Vagina (tissue), 2 donors: ENCODE results near the gene PRKCI. TPM values are rescaled to one million over a fixed set of nuclear protein-coding genes. Genes with fewer than 3 reads are reported as not detected.
"Not testable (repeated sequence)": the region's sequence is repeated elsewhere in the genome, so short reads cannot be mapped to it uniquely, and the experiment has no call there.

Source experiments
- DNase-seq, 2 donors: peaks; one replicate each; pipeline ENCODE4 v3.0.0-alpha.2; 2017; ENCODE audit errors: extremely low spot score in 2 of 2
- H3K27ac ChIP-seq: fragments of 200-600 bp; sonication (generic); one replicate; pipeline ENCODE4 v1.5.1; 2019
- H3K27me3 ChIP-seq: fragments of 200-600 bp; sonication (generic); one replicate; pipeline ENCODE4 v1.5.1; 2019
- H3K36me3 ChIP-seq, 2 donors: fragments of 200-600 bp; sonication (generic); one replicate each; pipeline ENCODE4 v1.5.1; 2017 to 2019
- H3K4me1 ChIP-seq: fragments of 200-600 bp; sonication (generic); one replicate; pipeline ENCODE4 v1.5.1; 2019
- H3K4me3 ChIP-seq, 2 donors: fragments of 200-600 bp; sonication (generic); 1 replicate in 1 of 2; 2 replicates in 1 of 2; pipeline ENCODE4 v1.5.1; 2016 to 2019
- H3K9me3 ChIP-seq: fragments of 200-600 bp; sonication (generic); one replicate; pipeline ENCODE4 v1.5.1; 2019
- POLR2A ChIP-seq, 2 donors: fragments of 450-650 bp; IDR thresholded peaks; one replicate each; pipeline ENCODE4 v1.6.1; 2017; ENCODE audit warnings: antibody characterized with exemption in 2 of 2, mild to moderate bottlenecking in 2 of 2, moderate library complexity in 2 of 2
- POLR2AphosphoS5 ChIP-seq, 2 donors: sonication (generic); formaldehyde crosslinking; IDR thresholded peaks; one replicate each; pipeline ENCODE4 v1.9.0; 2017; ENCODE audit warnings: antibody characterized with exemption in 2 of 2, mild to moderate bottlenecking in 2 of 2, low read depth in 1 of 2; ENCODE audit not compliant: insufficient read depth in 1 of 2
- intact Hi-C: fragments of 100-400 bp; cut with DNase I; formaldehyde crosslinking; loops from one replicate; pipeline ENCODE4 v1.15.1; 2023
- total RNA-seq: library from RNA; depleted of rRNA; stranded (reverse); fragments of >200 nt; gene quantifications from one replicate; pipeline ENCODE4 v1.2.3, GENCODE V29; 2016
- TF ChIP-seq, protein P1 (sequence below), 3 experiments: fragments of 450-650 bp in 2 of 3; fragments of 200-600 bp in 1 of 3; sonication (generic) in 1 of 3; IDR thresholded peaks; one replicate each; pipeline ENCODE4 v1.5.1; 2017 to 2019; ENCODE audit warnings: antibody characterized with exemption in 3 of 3, mild to moderate bottlenecking in 2 of 3, moderate library complexity in 2 of 3

The PRKCI gene
- total RNA-seq, 1 donor from 2014 or later, result 33.9 TPM

DNA sequence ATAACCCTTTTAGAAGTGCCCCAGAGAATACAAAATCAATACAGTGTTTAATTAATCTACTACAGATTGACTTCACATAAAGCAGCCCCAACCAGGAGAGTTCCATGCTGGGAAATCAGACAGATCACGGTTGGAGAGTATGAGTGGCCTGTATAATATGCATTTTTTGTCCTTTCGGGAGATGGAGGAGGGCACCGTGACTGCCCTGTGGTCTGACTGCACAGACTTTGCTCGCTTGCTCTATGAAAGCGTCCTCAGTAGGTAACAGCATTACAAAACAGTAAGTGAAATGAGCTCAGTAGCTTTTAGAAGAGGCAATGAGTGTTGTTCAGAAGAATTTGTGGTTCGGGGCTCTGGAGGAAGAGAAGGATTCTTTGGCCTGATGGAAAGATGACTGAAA is 101.1 kb downstream of the PRKCI start:
- no peak for DNase-seq
- no peak overlapping the region for H3K4me3 ChIP-seq
- H3K9me3 ChIP-seq, result no peaks in the 10 kb centered on the region
- H3K27ac ChIP-seq, result no peak overlapping the region
- no peak for TF ChIP-seq POLR2A (IDR thresholded peaks at IDR 0.05)
- TF ChIP-seq POLR2AphosphoS5 (IDR thresholded peaks at IDR 0.05; ENCODE audit: insufficient read depth in 1 of 2, low read depth in 1 of 2), result no peak
- intact Hi-C loops, result no loop called here
- no peaks in the 10 kb centered on the region for H3K36me3 ChIP-seq
- H3K4me1 ChIP-seq, result no peaks in the 10 kb centered on the region
- no peaks in the 10 kb centered on the region for H3K27me3 ChIP-seq

DNA sequence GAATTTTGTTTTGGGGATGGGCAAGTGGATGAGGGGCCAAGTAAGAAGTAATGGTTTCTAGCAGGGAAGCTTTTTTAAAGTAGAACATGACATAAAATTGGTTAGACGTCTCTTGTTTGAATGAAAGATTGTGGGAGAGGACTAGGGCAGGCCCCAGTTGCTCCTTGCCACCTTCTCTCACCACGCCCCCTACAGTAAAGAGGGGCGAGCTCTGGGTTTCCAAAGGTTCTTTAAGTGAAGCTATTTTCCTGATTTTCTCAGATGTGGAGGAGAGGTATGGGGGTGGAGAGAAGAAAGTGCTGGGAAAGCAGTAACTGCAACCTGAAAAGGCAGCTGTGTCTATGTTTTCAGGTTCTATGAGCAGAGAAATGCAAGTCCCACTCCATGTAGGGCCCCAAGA is 102.7 kb downstream of the PRKCI start:
- Histone ChIP-seq H3K27me3 (no peaks in the 10 kb centered on the region), H3K4me3 (no peak overlapping the region), H3K4me1 (no peaks in the 10 kb centered on the region), H3K36me3 (no peaks in the 10 kb centered on the region), H3K27ac (no peak overlapping the region), H3K9me3 (no peaks in the 10 kb centered on the region)
- no peak for DNase-seq
- TF ChIP-seq POLR2A (IDR thresholded peaks at IDR 0.05), result no peak
- TF ChIP-seq, protein P1, sequence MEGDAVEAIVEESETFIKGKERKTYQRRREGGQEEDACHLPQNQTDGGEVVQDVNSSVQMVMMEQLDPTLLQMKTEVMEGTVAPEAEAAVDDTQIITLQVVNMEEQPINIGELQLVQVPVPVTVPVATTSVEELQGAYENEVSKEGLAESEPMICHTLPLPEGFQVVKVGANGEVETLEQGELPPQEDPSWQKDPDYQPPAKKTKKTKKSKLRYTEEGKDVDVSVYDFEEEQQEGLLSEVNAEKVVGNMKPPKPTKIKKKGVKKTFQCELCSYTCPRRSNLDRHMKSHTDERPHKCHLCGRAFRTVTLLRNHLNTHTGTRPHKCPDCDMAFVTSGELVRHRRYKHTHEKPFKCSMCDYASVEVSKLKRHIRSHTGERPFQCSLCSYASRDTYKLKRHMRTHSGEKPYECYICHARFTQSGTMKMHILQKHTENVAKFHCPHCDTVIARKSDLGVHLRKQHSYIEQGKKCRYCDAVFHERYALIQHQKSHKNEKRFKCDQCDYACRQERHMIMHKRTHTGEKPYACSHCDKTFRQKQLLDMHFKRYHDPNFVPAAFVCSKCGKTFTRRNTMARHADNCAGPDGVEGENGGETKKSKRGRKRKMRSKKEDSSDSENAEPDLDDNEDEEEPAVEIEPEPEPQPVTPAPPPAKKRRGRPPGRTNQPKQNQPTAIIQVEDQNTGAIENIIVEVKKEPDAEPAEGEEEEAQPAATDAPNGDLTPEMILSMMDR (IDR thresholded peaks at IDR 0.05), result no peak
- TF ChIP-seq POLR2AphosphoS5 (IDR thresholded peaks at IDR 0.05; ENCODE audit: insufficient read depth in 1 of 2, low read depth in 1 of 2), result no peak
- intact Hi-C loops, result no loop called here

DNA sequence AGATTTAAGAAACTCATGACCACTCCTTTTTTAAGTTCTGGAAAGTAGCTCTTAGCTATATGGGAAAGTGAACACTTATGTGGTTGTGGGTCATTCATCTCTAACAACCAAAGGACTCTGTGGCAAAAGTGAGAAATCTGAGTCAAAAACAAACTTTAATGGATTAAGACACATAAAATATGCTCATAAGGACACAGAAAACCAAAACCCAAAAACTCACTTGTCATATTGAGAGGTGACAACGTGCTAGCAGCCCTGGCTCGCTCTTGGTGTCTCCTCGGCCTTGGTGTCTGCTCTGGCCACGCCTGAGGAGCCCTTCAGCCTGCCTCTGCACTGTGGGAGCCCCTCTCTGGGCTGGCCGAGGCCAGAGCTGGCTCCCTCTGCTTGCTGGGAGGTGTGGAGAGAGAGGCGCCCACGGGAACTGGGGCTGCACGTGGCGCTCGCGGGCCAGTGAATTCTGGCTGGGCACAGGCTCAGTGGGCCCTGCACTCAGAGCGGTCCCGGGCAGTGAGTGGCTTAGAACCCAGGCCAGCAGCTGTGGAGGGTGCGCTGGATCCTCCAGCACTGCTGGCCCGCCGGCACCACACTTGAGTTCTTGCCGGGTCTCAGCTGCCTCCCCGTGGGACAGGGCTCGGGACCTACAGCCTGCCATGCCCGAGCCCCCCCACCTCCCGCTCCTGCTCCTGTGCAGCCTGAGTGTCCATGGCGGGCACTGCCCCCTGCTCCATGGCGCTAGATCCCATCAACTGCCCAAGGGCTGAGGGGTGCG is 105.0 kb downstream of the PRKCI start:
- Histone ChIP-seq H3K36me3 (no peaks in the 10 kb centered on the region), H3K9me3 (no peaks in the 10 kb centered on the region), H3K27me3 (no peaks in the 10 kb centered on the region), H3K4me3 (no peak overlapping the region), H3K27ac (no peak overlapping the region), H3K4me1 (no peaks in the 10 kb centered on the region)
- TF ChIP-seq, protein P1 (IDR thresholded peaks at IDR 0.05), result no peak
- TF ChIP-seq POLR2AphosphoS5 (IDR thresholded peaks at IDR 0.05; ENCODE audit: insufficient read depth in 1 of 2, low read depth in 1 of 2) (no peak), POLR2A (IDR thresholded peaks at IDR 0.05) (no peak)
- intact Hi-C loops, result no loop called here
- DNase-seq, result no peak

DNA sequence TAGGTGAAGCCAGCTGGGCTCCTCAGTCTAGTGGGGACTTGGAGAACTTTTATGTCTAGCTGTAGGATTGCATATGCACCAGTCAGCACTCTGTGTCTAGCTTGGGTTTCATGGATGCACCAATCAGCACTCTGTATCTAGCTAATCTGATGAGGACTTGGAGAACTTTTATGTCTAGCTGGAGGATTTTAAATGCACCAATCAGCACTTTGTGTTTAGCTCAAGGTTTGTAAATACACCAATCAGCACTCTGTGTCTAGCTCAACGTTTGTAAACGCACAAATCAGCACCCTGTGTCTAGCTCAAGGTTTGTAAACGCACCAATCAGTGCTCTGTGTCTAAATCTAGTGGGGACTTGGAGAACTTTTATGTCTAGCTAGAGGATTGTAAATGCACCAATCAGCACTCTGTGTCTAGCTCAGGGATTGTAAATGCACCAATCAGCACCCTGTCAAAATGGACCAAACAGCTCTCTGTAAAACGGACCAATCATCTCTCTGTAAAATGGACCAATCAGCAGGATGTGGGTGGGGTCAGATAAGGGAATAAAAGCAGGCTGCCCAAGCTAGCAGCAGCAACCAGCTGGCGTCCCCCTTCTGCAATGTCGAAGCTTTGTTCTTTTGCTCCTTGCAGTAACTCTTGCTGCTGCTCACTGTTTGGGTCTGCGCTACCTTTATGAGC is 105.8 kb downstream of the PRKCI start:
- H3K27ac ChIP-seq, H3K27me3 ChIP-seq, intact Hi-C loops, DNase-seq, H3K4me1 ChIP-seq, H3K4me3 ChIP-seq, H3K9me3 ChIP-seq, H3K36me3 ChIP-seq: not testable (repeated sequence)

DNA sequence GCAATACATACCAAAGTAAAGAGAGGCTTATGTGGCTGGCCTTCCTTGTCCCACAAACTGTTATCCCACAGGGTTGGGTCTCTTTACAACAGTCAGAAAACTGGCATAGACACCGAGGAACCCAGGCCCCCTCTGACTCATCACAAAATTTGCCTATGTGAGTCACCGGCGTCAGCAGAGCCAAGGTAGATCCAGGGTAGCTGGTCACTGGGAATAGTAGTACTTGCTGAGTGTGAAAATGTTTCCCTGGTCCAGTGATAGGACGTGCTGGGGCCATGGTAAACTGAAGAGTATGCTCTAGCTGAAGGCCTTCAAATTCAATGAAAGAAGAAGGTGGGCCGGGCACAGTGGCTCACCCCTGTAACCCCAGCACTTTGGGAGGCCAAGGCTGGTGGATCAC is 108.1 kb downstream of the PRKCI start:
- H3K27ac ChIP-seq, result no peak overlapping the region
- intact Hi-C loops, result no loop called here

More for the DNA sequence above, 108.1 kb downstream of the PRKCI start:
- Histone ChIP-seq H3K9me3 (no peaks in the 10 kb centered on the region), H3K36me3 (no peaks in the 10 kb centered on the region), H3K4me3 (no peak overlapping the region), H3K27me3 (no peaks in the 10 kb centered on the region), H3K4me1 (no peaks in the 10 kb centered on the region)
- no peak for DNase-seq
- TF ChIP-seq POLR2A (IDR thresholded peaks at IDR 0.05) (no peak), POLR2AphosphoS5 (IDR thresholded peaks at IDR 0.05; ENCODE audit: insufficient read depth in 1 of 2, low read depth in 1 of 2) (no peak)
- TF ChIP-seq, protein P1 (IDR thresholded peaks at IDR 0.05), result no peak
